Panc1 (cell line): Measurements from ENCODE around the gene CADM1. TPM values are rescaled to one million over a fixed set of nuclear protein-coding genes. Genes with fewer than 3 reads are reported as not detected.

Source experiments
- ATAC-seq: fragments of 200-7000 bp; cut with Tn5 transposase; 2 replicates; pipeline ENCODE4 v1.9.1; 2020; ENCODE audit warnings: mild to moderate bottlenecking, moderate library complexity
- BruUV-seq: library from RNA; stranded (reverse); fragments of 400-500 nt; replicated peaks from 2 replicates; lab custom pipeline; 2021; lab: Mats Ljungman, UMichigan
- CTCF ChIA-PET: fragments of 300-600 bp; sonication (Branson Sonifier 250); formaldehyde crosslinking; loops from one replicate; lab custom pipeline; 2022; ENCODE audit warnings: antibody characterized with exemption; lab: Charles Lee
- POLR2A ChIA-PET: fragments of 300-600 bp; sonication (Branson Sonifier 250); formaldehyde crosslinking; loops from one replicate; lab custom pipeline; 2022; ENCODE audit warnings: antibody characterized with exemption; lab: Charles Lee
- DNase-seq: peaks from one replicate; pipeline ENCODE4 v3.0.0-alpha.2; 2010; ENCODE audit warnings: low read depth, low spot score
- H3K27ac ChIP-seq: 2 replicates; pipeline ENCODE4 v1.5.1; 2011; ENCODE audit warnings: mild to moderate bottlenecking, low read length, inconsistent platforms
- H3K27me3 ChIP-seq: fragments of 200-500 bp; sonication (Bioruptor generic); 2 replicates; pipeline ENCODE4 v1.6.0; 2014; ENCODE audit warnings: low read length, inconsistent platforms; ENCODE audit not compliant: control insufficient read depth, insufficient read depth
- H3K36me3 ChIP-seq: fragments of 200-500 bp; sonication (Bioruptor generic); 2 replicates; pipeline ENCODE4 v1.5.1; 2014; ENCODE audit warnings: inconsistent platforms, mild to moderate bottlenecking, low read length, moderate library complexity; ENCODE audit not compliant: control insufficient read depth, insufficient read depth
- H3K4me1 ChIP-seq: 2 replicates; pipeline ENCODE4 v1.5.1; 2011; ENCODE audit warnings: inconsistent platforms, mild to moderate bottlenecking, low read length, moderate library complexity; ENCODE audit not compliant: control insufficient read depth, insufficient read depth
- H3K4me3 ChIP-seq, 2 experiments: 2 replicates each; pipeline ENCODE4 v1.5.1; 2011 to 2012; ENCODE audit warnings: low read depth in 2 of 2, low read length in 2 of 2, mild to moderate bottlenecking in 2 of 2, inconsistent platforms in 1 of 2, moderate library complexity in 1 of 2
- H3K9me3 ChIP-seq: fragments of 200-500 bp; sonication (Bioruptor generic); 2 replicates; pipeline ENCODE4 v1.5.1; 2014; ENCODE audit warnings: low read depth, mild to moderate bottlenecking, inconsistent platforms, low read length, moderate library complexity; ENCODE audit not compliant: control insufficient read depth, insufficient read depth
- POLR2AphosphoS5 ChIP-seq: IDR thresholded peaks from 2 replicates; pipeline ENCODE4 v1.6.1; 2012; ENCODE audit warnings: mild to moderate bottlenecking, low read depth, low read length, moderate library complexity
- SIN3A ChIP-seq: IDR thresholded peaks from 2 replicates; pipeline ENCODE4 v1.6.1; 2012; ENCODE audit warnings: low read depth, mild to moderate bottlenecking, low read length, moderate library complexity, borderline replicate concordance; ENCODE audit not compliant: insufficient read depth
- TCF7L2 ChIP-seq: IDR thresholded peaks from 2 replicates; pipeline ENCODE4 v1.6.1; 2011; ENCODE audit warnings: mild to moderate bottlenecking, low read depth, low read length, inconsistent platforms
- in situ Hi-C: cut with HindIII; loops from 2 replicates; pipeline ENCODE4 v1.10.0; 2016; ENCODE audit warnings: low sequenced_read_pairs, low pct_unique_long_range_greater_than_20kb
- intact Hi-C: fragments of 100-400 bp; cut with micrococcal nuclease; formaldehyde crosslinking; loops from one replicate; pipeline ENCODE4 v1.10.0; 2022; ENCODE audit not compliant: unreplicated experiment
- total RNA-seq: library from RNA; stranded (reverse); gene quantifications from one replicate; pipeline ENCODE4 v1.2.1, GENCODE V29; 2021; ENCODE audit not compliant: unreplicated experiment
- TF ChIP-seq, protein P1 (sequence below): fragments of 450-650 bp; IDR thresholded peaks from 2 replicates; pipeline ENCODE4 v1.5.1; 2017; ENCODE audit warnings: mild to moderate bottlenecking
- TF ChIP-seq, protein P2 (sequence below), 2 experiments: IDR thresholded peaks; 2 replicates each; pipeline ENCODE4 v1.6.1; 2011 to 2012; ENCODE audit warnings: low read depth in 2 of 2, control low read depth in 1 of 2, low read length in 1 of 2, mild to moderate bottlenecking in 1 of 2, moderate library complexity in 1 of 2; ENCODE audit not compliant: insufficient read depth in 1 of 2

CADM1 gene
- total RNA-seq, 1 experiment from 2014 or later = 3.9 TPM

DNA sequence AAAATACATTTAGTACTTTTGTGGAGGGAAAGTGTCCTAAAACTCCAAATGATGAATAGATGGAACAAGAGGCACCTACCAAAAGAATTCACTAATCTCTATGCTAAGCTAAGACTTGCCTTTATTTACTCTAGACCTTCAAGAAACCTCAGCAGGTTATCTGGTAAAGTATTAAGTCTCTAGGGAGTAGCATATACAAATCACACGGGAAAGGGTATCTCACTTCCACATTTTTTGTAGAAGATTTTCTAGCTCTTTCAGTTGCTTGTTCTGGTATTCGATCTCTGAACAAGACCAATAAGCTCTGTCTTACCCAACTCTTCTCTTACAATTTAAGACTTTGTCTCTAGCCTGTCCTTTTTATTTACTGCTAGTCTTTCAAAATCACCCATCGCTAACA, 18.1 kb upstream of the CADM1 start:
- intact Hi-C loops = no loop called here
- no TSS peak for BruUV-seq
- Histone ChIP-seq H3K27ac (no peak overlapping the region), H3K36me3 (no peaks in the 10 kb centered on the region), H3K4me3 (no peak overlapping the region), H3K27me3 (no peaks in the 10 kb centered on the region; the same call in none of the 2 replicates), H3K4me1 (no peaks in the 10 kb centered on the region), H3K9me3 (no peaks in the 10 kb centered on the region)
- in situ Hi-C loops = no loop called here
- ATAC-seq (no peak), DNase-seq (no peak)
- ChIA-PET CTCF (no interaction called here), POLR2A (no interaction called here)
- no peak for TF ChIP-seq POLR2AphosphoS5
- TF ChIP-seq, protein P1, sequence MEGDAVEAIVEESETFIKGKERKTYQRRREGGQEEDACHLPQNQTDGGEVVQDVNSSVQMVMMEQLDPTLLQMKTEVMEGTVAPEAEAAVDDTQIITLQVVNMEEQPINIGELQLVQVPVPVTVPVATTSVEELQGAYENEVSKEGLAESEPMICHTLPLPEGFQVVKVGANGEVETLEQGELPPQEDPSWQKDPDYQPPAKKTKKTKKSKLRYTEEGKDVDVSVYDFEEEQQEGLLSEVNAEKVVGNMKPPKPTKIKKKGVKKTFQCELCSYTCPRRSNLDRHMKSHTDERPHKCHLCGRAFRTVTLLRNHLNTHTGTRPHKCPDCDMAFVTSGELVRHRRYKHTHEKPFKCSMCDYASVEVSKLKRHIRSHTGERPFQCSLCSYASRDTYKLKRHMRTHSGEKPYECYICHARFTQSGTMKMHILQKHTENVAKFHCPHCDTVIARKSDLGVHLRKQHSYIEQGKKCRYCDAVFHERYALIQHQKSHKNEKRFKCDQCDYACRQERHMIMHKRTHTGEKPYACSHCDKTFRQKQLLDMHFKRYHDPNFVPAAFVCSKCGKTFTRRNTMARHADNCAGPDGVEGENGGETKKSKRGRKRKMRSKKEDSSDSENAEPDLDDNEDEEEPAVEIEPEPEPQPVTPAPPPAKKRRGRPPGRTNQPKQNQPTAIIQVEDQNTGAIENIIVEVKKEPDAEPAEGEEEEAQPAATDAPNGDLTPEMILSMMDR = no peak
- TF ChIP-seq, protein P2, sequence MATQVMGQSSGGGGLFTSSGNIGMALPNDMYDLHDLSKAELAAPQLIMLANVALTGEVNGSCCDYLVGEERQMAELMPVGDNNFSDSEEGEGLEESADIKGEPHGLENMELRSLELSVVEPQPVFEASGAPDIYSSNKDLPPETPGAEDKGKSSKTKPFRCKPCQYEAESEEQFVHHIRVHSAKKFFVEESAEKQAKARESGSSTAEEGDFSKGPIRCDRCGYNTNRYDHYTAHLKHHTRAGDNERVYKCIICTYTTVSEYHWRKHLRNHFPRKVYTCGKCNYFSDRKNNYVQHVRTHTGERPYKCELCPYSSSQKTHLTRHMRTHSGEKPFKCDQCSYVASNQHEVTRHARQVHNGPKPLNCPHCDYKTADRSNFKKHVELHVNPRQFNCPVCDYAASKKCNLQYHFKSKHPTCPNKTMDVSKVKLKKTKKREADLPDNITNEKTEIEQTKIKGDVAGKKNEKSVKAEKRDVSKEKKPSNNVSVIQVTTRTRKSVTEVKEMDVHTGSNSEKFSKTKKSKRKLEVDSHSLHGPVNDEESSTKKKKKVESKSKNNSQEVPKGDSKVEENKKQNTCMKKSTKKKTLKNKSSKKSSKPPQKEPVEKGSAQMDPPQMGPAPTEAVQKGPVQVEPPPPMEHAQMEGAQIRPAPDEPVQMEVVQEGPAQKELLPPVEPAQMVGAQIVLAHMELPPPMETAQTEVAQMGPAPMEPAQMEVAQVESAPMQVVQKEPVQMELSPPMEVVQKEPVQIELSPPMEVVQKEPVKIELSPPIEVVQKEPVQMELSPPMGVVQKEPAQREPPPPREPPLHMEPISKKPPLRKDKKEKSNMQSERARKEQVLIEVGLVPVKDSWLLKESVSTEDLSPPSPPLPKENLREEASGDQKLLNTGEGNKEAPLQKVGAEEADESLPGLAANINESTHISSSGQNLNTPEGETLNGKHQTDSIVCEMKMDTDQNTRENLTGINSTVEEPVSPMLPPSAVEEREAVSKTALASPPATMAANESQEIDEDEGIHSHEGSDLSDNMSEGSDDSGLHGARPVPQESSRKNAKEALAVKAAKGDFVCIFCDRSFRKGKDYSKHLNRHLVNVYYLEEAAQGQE (IDR thresholded peaks at IDR 0.05; ENCODE audit: insufficient read depth in 1 of 2, low read depth in 2 of 2, low read length in 1 of 2) = no peak
- no peak for TF ChIP-seq SIN3A
- no peak for TF ChIP-seq TCF7L2

DNA sequence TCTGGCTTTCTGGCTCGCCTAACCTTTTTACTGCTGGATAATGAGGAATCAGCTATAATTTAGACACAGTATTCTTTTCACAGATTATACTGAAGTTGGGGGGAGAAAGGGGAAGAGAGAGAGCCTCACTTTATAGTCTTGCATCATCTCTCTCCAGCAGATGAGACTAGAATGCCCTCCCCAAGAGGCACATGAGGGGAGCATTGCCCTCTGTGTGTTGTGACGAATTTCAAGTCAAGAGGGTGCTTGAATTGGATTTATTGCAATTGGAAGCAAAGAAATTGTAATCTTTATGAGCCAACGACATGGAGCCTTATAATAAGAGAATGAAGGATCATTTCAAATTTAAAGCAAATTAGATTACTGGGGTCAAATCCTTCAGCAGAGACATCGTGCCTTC, 17.6 kb upstream of the CADM1 start:
- no TSS peak for BruUV-seq
- Histone ChIP-seq H3K36me3 (no peaks in the 10 kb centered on the region), H3K27me3 (no peaks in the 10 kb centered on the region; the same call in 1 of the 2 replicates), H3K4me3 (no peak overlapping the region), H3K9me3 (no peaks in the 10 kb centered on the region), H3K27ac (no peak overlapping the region), H3K4me1 (no peaks in the 10 kb centered on the region)
- ATAC-seq (no peak), DNase-seq (no peak)
- intact Hi-C loops = no loop called here
- TF ChIP-seq, protein P2 (IDR thresholded peaks at IDR 0.05; ENCODE audit: insufficient read depth in 1 of 2, low read depth in 2 of 2, low read length in 1 of 2) = no peak
- TF ChIP-seq, protein P1 = no peak
- TF ChIP-seq POLR2AphosphoS5 (no peak), TCF7L2 (no peak), SIN3A (no peak)
- in situ Hi-C loops = no loop called here
- POLR2A ChIA-PET = no interaction called here
- CTCF ChIA-PET = no interaction called here
